ENCODE results near the gene SEPTIN1. TPM values are rescaled to one million over a fixed set of nuclear protein-coding genes. Genes with fewer than 3 reads are reported as not detected.

The SEPTIN1 gene
- total RNA-seq, 2 experiments from 2014 or later: 133 to 181 TPM

DNA sequence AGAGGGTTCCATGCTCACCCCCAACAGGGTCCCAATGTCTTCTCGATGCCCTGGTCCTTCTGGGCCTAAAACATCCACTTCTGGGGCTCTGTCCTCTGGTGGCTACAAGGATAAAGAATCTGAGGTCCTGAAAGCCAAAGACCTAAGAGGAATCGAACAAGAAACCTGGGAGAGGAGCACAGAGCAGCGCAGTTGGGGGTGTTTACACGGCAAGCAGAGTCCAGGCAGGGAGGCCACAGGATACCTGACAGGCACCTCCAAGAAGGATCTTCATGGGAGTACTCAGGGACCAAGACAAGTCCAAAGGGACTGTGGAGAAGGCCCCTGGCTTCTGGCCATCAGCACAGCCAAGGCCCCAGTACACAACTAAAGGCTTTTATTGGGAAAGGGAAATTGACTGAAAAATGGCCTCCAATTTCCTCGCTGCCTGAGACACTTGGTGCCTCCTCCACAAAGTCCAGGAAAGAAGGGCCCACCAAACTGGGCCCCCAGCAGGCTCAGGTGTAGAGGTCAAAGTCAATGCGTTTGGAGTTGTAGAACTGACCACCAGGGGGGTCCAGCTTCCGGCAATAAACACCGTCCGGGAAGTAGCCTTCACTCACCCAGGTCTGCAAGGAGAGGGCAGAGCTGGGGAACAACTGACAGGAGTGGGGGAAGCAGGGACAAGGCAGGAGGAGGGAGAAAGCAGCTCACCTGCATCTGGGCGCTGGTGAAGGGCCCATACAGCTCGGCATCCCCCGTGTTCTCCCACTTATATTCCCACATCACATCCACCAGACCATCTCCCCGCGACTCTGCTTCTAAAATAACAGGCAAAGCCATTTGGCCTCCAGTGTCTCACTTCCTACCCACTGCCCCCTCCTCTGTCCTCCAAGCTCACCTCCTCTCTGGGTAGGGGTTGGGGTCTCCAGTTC, 29.6 kb downstream of the SEPTIN1 start:
- H3K79me2 ChIP-seq (ENCODE audit: insufficient read depth, low read depth, low read length): peaks cover 37% of the 10 kb centered on the region
- H3K36me3 ChIP-seq (ENCODE audit: insufficient read depth, low read length): peaks cover 66% of the 10 kb centered on the region
- no peak overlapping the region for H2AFZ ChIP-seq (ENCODE audit: low read length)
- ChIA-PET CTCF (ENCODE audit: unreplicated experiment) (interaction anchor here (0.6 kb wide), 2 partner anchors 18 to 295 kb away, joined by 3 to 9 read pairs; no protein-coding TSS in a partner anchor), POLR2A (interaction anchor here (0.5 to 4.5 kb wide), 3 partner anchors 10 to 46 kb away, joined by 3 to 21 read pairs (median 18); partner anchors contain the start of gene TBC1D10B)
- no peaks in the 10 kb centered on the region for H3K9me3 ChIP-seq (ENCODE audit: low read length)
- intact Hi-C loops (cut with micrococcal nuclease; ENCODE audit: unreplicated experiment): loop anchor here (10.0 kb wide), 1 partner anchor 288 kb away; the partner anchor contains the start of gene ALDOA
- peak overlapping the region; percentile 98 for H3K27ac ChIP-seq (ENCODE audit: low read depth, low read length, poor library complexity, severe bottlenecking)
- no peaks in the 10 kb centered on the region for H3K9me2 ChIP-seq (ENCODE audit: insufficient read depth, low read length)
- H3K4me3 ChIP-seq (ENCODE audit: low read depth, low read length, poor library complexity, severe bottlenecking): peak overlapping the region; percentile 98
- peak overlapping the region; percentile 99 for H3K4me2 ChIP-seq (ENCODE audit: low read length)
- peaks cover 88% of the 10 kb centered on the region for H3K4me1 ChIP-seq (ENCODE audit: insufficient read depth, low read length, poor library complexity, severe bottlenecking)
- no TSS peak for BruUV-seq (replicated peaks)
- no peaks in the 10 kb centered on the region for H4K20me1 ChIP-seq (ENCODE audit: insufficient read depth, low read length)
- TF ChIP-seq CTCF (conservative IDR thresholded peaks at IDR 0.05; ENCODE audit: low read length) (peak; percentile 50), EZH2phosphoT487 (IDR thresholded peaks at IDR 0.05; ENCODE audit: borderline replicate concordance, low read depth, low read length) (no peak)
- peak; percentile 37 for DNase-seq (ENCODE audit: low spot score)

GRCh38 chr16:30351586-30352419, 30.6 kb downstream of the SEPTIN1 start:
- H3K9me3 ChIP-seq (ENCODE audit: low read length): no peaks in the 10 kb centered on the region
- no TSS peak for BruUV-seq (replicated peaks)
- intact Hi-C loops (cut with micrococcal nuclease; ENCODE audit: unreplicated experiment): loop anchor here (10.0 kb wide), 1 partner anchor 287 kb away; the partner anchor contains the start of gene ALDOA
- POLR2A ChIA-PET: interaction anchor here (4.5 kb wide), 1 partner anchor 19 kb away, joined by 21 read pairs; the partner anchor contains the start of gene TBC1D10B
- TF ChIP-seq EZH2phosphoT487 (IDR thresholded peaks at IDR 0.05; ENCODE audit: borderline replicate concordance, low read depth, low read length) (no peak), CTCF (conservative IDR thresholded peaks at IDR 0.05; ENCODE audit: low read length) (no peak)
- H3K79me2 ChIP-seq (ENCODE audit: insufficient read depth, low read depth, low read length): peaks cover 37% of the 10 kb centered on the region
- H3K4me3 ChIP-seq (ENCODE audit: low read depth, low read length, poor library complexity, severe bottlenecking): peak overlapping the region; percentile 98
- peak overlapping the region; percentile 99 for H3K4me2 ChIP-seq (ENCODE audit: low read length)
- H3K36me3 ChIP-seq (ENCODE audit: insufficient read depth, low read length): peaks cover 63% of the 10 kb centered on the region
- H3K9me2 ChIP-seq (ENCODE audit: insufficient read depth, low read length): no peaks in the 10 kb centered on the region
- peak overlapping the region; percentile 98 for H3K27ac ChIP-seq (ENCODE audit: low read depth, low read length, poor library complexity, severe bottlenecking)
- CTCF ChIA-PET (ENCODE audit: unreplicated experiment): interaction anchor here (1.1 kb wide), 1 partner anchor 10 kb away, joined by 3 read pairs; no protein-coding TSS in a partner anchor
- H2AFZ ChIP-seq (ENCODE audit: low read length): no peak overlapping the region
- peaks cover 88% of the 10 kb centered on the region for H3K4me1 ChIP-seq (ENCODE audit: insufficient read depth, low read length, poor library complexity, severe bottlenecking)
- no peaks in the 10 kb centered on the region for H4K20me1 ChIP-seq (ENCODE audit: insufficient read depth, low read length)
- DNase-seq (ENCODE audit: low spot score): peak; percentile 36

Measured in OCI-LY7 (cell line).